SH-SY5Y (cell line): ENCODE measurements around the gene GATB.

Source experiments
- GATA2 ChIP-seq: IDR thresholded peaks from 2 replicates; pipeline ENCODE4 v1.6.1; 2011; ENCODE audit warnings: mild to moderate bottlenecking, low read depth, low read length
- GATA3 ChIP-seq: IDR thresholded peaks from 2 replicates; pipeline ENCODE4 v1.6.1; 2011; ENCODE audit warnings: low read depth, mild to moderate bottlenecking, low read length, moderate library complexity

DNA sequence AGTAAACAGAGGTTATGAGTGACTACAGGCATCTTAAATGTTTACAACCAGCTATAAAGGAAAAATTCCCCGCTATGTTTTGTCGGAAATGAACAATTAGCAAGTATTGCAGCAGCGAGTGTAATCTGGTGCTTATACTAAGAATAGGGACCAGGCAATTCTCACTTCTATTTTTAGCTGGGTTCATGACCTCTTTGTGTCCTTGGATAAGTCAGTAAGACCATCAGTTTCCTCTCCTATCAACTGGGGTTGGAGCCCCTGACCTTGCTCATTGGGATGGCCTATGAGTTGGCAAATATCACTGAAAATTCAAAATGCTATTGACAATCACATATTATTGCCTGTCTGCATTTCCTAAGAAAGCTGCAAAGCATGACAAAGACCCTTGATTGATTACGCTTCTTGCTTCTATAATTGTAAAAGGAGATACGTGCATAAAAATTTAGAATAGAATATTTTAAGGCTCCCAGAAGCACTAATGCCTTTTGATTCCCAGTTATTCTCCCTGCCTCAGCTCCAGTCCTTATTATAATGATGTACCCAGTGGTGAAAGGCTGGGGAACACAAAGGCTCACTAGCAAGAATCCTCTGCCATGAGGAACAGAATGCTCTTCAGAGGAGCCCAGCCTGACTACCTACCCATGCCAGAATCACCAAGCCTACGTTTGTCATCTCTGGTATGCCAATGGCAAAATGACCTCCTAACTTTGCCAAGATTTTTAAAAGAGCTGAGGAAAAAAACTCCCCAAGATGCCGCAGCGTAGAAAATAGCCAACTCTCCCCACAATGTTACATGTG is 21.9 kb downstream of the GATB start:
- TF ChIP-seq GATA2, result no peak
- no peak for TF ChIP-seq GATA3
